HEK293 (cell line): ENCODE data around the gene CALML3.

Experiments
- CTCF ChIA-PET: fragments of 350-600 bp; formaldehyde crosslinking; extraction: SDS; loops from one replicate; lab custom pipeline; 2021; ENCODE audit warnings: antibody characterized with exemption; lab: Yijun Ruan, JAX
- POLR2A ChIA-PET: fragments of 300-600 bp; formaldehyde crosslinking; extraction: SDS; loops from one replicate; lab custom pipeline; 2020; ENCODE audit warnings: antibody characterized with exemption, inconsistent platforms; lab: Yijun Ruan, JAX
- H3K27ac ChIP-seq: fragments of 200-500 bp; sonication (Bioruptor generic); 2 replicates; pipeline ENCODE4 v1.5.1; 2014; ENCODE audit warnings: low read depth, low read length, control low read depth, inconsistent platforms; ENCODE audit errors: extremely low read depth
- H3K36me3 ChIP-seq, 2 experiments: fragments of 200-500 bp in 1 of 2; sonication (Bioruptor generic) in 1 of 2; 1 replicate in 1 of 2; 2 replicates in 1 of 2; pipeline ENCODE4 v1.5.1; 2014 to 2017; ENCODE audit warnings: inconsistent platforms in 2 of 2, low read length in 2 of 2; ENCODE audit not compliant: control insufficient read depth in 2 of 2, insufficient read depth in 1 of 2
- H3K4me1 ChIP-seq: fragments of 200-500 bp; sonication (Bioruptor generic); 2 replicates; pipeline ENCODE4 v1.5.1; 2014; ENCODE audit warnings: mild to moderate bottlenecking, low read length, inconsistent platforms; ENCODE audit not compliant: control insufficient read depth, insufficient read depth
- H3K4me3 ChIP-seq: 2 replicates; pipeline ENCODE4 v1.5.1; 2011; ENCODE audit warnings: low read depth, mild to moderate bottlenecking, control low read depth, low read length, moderate library complexity
- H3K9me3 ChIP-seq: fragments of 200-500 bp; sonication (Bioruptor generic); 2 replicates; pipeline ENCODE4 v1.5.1; 2014; ENCODE audit warnings: low read depth, low read length, inconsistent platforms; ENCODE audit not compliant: control insufficient read depth, insufficient read depth
- EGR2 ChIP-seq: fragments of 450-650 bp; formaldehyde crosslinking; IDR thresholded peaks from 2 replicates; pipeline ENCODE4 v1.5.1; 2016; ENCODE audit warnings: low read depth, missing biosample characterization, missing genetic modification characterization
- GLI4 ChIP-seq: fragments of 450-650 bp; formaldehyde crosslinking; IDR thresholded peaks from 2 replicates; pipeline ENCODE4 v1.5.1; 2016; ENCODE audit warnings: missing biosample characterization, missing genetic modification characterization
- HOXA7 ChIP-seq: sonication (generic); formaldehyde crosslinking; IDR thresholded peaks from 2 replicates; pipeline ENCODE4 v1.8.1; 2022; ENCODE audit warnings: missing genetic modification reagents, borderline replicate concordance
- HOXC10 ChIP-seq: sonication (generic); formaldehyde crosslinking; IDR thresholded peaks from 2 replicates; pipeline ENCODE4 v1.8.1; 2023; ENCODE audit warnings: mild to moderate bottlenecking, missing genetic modification reagents
- INSM2 ChIP-seq: fragments of 450-650 bp; formaldehyde crosslinking; IDR thresholded peaks from 2 replicates; pipeline ENCODE4 v1.5.1; 2016; ENCODE audit warnings: missing biosample characterization, missing genetic modification characterization
- KLF1 ChIP-seq: fragments of 450-650 bp; formaldehyde crosslinking; IDR thresholded peaks from 2 replicates; pipeline ENCODE4 v1.5.1; 2016; ENCODE audit warnings: missing biosample characterization, missing genetic modification characterization
- KLF8 ChIP-seq: fragments of 450-650 bp; formaldehyde crosslinking; IDR thresholded peaks from 2 replicates; pipeline ENCODE4 v1.5.1; 2016; ENCODE audit warnings: missing biosample characterization, missing genetic modification characterization
- KLF9 ChIP-seq: fragments of 450-650 bp; formaldehyde crosslinking; IDR thresholded peaks from 2 replicates; pipeline ENCODE4 v1.5.1; 2016; ENCODE audit warnings: missing biosample characterization, missing genetic modification characterization, low read depth
- MYNN ChIP-seq: fragments of 450-650 bp; formaldehyde crosslinking; IDR thresholded peaks from 2 replicates; pipeline ENCODE4 v1.5.1; 2016; ENCODE audit warnings: missing biosample characterization, missing genetic modification characterization, borderline replicate concordance
- OSR2 ChIP-seq: fragments of 450-650 bp; formaldehyde crosslinking; IDR thresholded peaks from 2 replicates; pipeline ENCODE4 v1.5.1; 2016; ENCODE audit warnings: missing biosample characterization, missing genetic modification characterization
- OVOL3 ChIP-seq: fragments of 450-650 bp; formaldehyde crosslinking; IDR thresholded peaks from 2 replicates; pipeline ENCODE4 v1.5.1; 2016; ENCODE audit warnings: missing biosample characterization, missing genetic modification characterization
- SETDB1 ChIP-seq: IDR thresholded peaks from one replicate; pipeline ENCODE4 v1.6.1; 2017; ENCODE audit warnings: mild to moderate bottlenecking, low read length, moderate library complexity, mixed read lengths; ENCODE audit not compliant: insufficient read length
- ZEB2 ChIP-seq: fragments of 450-650 bp; formaldehyde crosslinking; IDR thresholded peaks from 2 replicates; pipeline ENCODE4 v1.5.1; 2016; ENCODE audit warnings: missing biosample characterization, missing genetic modification characterization
- ZFP37 ChIP-seq: fragments of 450-650 bp; formaldehyde crosslinking; IDR thresholded peaks from 2 replicates; pipeline ENCODE4 v1.5.1; 2016; ENCODE audit warnings: missing biosample characterization, missing genetic modification characterization
- ZNF146 ChIP-seq: fragments of 450-650 bp; formaldehyde crosslinking; IDR thresholded peaks from 2 replicates; pipeline ENCODE4 v1.5.1; 2016; ENCODE audit warnings: missing biosample characterization, missing genetic modification characterization
- ZNF2 ChIP-seq: fragments of 450-650 bp; formaldehyde crosslinking; IDR thresholded peaks from 2 replicates; pipeline ENCODE4 v1.5.1; 2016; ENCODE audit warnings: missing biosample characterization, missing genetic modification characterization
- ZNF221 ChIP-seq: fragments of 450-650 bp; formaldehyde crosslinking; IDR thresholded peaks from 2 replicates; pipeline ENCODE4 v1.5.1; 2017; ENCODE audit warnings: missing biosample characterization, missing genetic modification characterization, borderline replicate concordance
- ZNF274 ChIP-seq, 2 experiments: fragments of 200-500 bp in 1 of 2; fragments of 450-650 bp in 1 of 2; sonication (Bioruptor generic) in 1 of 2; formaldehyde crosslinking in 1 of 2; IDR thresholded peaks; 2 replicates each; pipeline versions ENCODE4 v1.5.1 to v1.6.1; 2014 to 2016; ENCODE audit warnings: borderline replicate concordance in 1 of 2, inconsistent platforms in 1 of 2, low read length in 1 of 2, missing biosample characterization in 1 of 2, missing genetic modification characterization in 1 of 2
- ZNF311 ChIP-seq: fragments of 450-650 bp; formaldehyde crosslinking; IDR thresholded peaks from 2 replicates; pipeline ENCODE4 v1.5.1; 2017; ENCODE audit warnings: missing biosample characterization, missing genetic modification characterization, borderline replicate concordance
- ZNF37A ChIP-seq: fragments of 450-650 bp; IDR thresholded peaks from 2 replicates; pipeline ENCODE4 v1.5.1; 2018; ENCODE audit warnings: missing biosample characterization, missing genetic modification characterization
- ZNF391 ChIP-seq: fragments of 450-650 bp; formaldehyde crosslinking; IDR thresholded peaks from 2 replicates; pipeline ENCODE4 v1.5.1; 2016; ENCODE audit warnings: low read depth, missing biosample characterization, missing genetic modification characterization, borderline replicate concordance
- ZNF394 ChIP-seq: fragments of 450-650 bp; formaldehyde crosslinking; IDR thresholded peaks from 2 replicates; pipeline ENCODE4 v1.5.1; 2016; ENCODE audit warnings: missing biosample characterization, missing genetic modification characterization, mild to moderate bottlenecking, moderate library complexity, borderline replicate concordance
- ZNF449 ChIP-seq: fragments of 450-650 bp; formaldehyde crosslinking; IDR thresholded peaks from 2 replicates; pipeline ENCODE4 v1.5.1; 2017; ENCODE audit warnings: missing biosample characterization, mild to moderate bottlenecking, missing genetic modification characterization, moderate library complexity
- ZNF549 ChIP-seq: fragments of 450-650 bp; IDR thresholded peaks from 2 replicates; pipeline ENCODE4 v1.5.1; 2018; ENCODE audit warnings: missing biosample characterization, missing genetic modification characterization, mild to moderate bottlenecking, inconsistent platforms, moderate library complexity
- ZNF558 ChIP-seq: fragments of 450-650 bp; formaldehyde crosslinking; IDR thresholded peaks from 2 replicates; pipeline ENCODE4 v1.5.1; 2016; ENCODE audit warnings: missing biosample characterization, missing genetic modification characterization
- ZNF560 ChIP-seq: fragments of 450-650 bp; formaldehyde crosslinking; IDR thresholded peaks from 2 replicates; pipeline ENCODE4 v1.5.1; 2017; ENCODE audit warnings: missing biosample characterization, missing genetic modification characterization, borderline replicate concordance
- ZNF610 ChIP-seq: fragments of 450-650 bp; formaldehyde crosslinking; IDR thresholded peaks from 2 replicates; pipeline ENCODE4 v1.5.1; 2016; ENCODE audit warnings: missing biosample characterization, missing genetic modification characterization, borderline replicate concordance
- ZNF664 ChIP-seq: fragments of 450-650 bp; formaldehyde crosslinking; IDR thresholded peaks from 2 replicates; pipeline ENCODE4 v1.5.1; 2016; ENCODE audit warnings: missing biosample characterization, missing genetic modification characterization
- ZNF701 ChIP-seq: fragments of 450-650 bp; formaldehyde crosslinking; IDR thresholded peaks from 2 replicates; pipeline ENCODE4 v1.5.1; 2016; ENCODE audit warnings: missing biosample characterization, missing genetic modification characterization
- ZNF843 ChIP-seq: fragments of 450-650 bp; formaldehyde crosslinking; IDR thresholded peaks from 2 replicates; pipeline ENCODE4 v1.5.1; 2016; ENCODE audit warnings: missing biosample characterization, missing genetic modification characterization
- TF ChIP-seq, protein P1 (sequence below): fragments of 450-650 bp; formaldehyde crosslinking; IDR thresholded peaks from 2 replicates; pipeline ENCODE4 v1.5.1; 2017; ENCODE audit warnings: missing biosample characterization, missing genetic modification characterization

CALML3 gene

GRCh38 chr10:5518143-5518542, 6.6 kb upstream of the CALML3 start:
- TF ChIP-seq ZNF449 (tag by site-specific recombination) (no peak), ZNF37A (tag by site-specific recombination) (no peak), ZNF311 (tag by site-specific recombination) (no peak), ZNF221 (tag by site-specific recombination) (no peak), EGR2 (tag by site-specific recombination) (no peak), ZNF394 (no peak), GLI4 (tag by site-specific recombination) (no peak), ZNF549 (no peak), HOXC10 (no peak), KLF9 (no peak), ZNF701 (no peak), ZNF664 (tag by site-specific recombination) (no peak), ZFP37 (tag by site-specific recombination) (no peak), ZNF274 (IDR thresholded peaks at IDR 0.05; ENCODE audit: low read length) (no peak), ZNF274 (tag by site-specific recombination; IDR thresholded peaks at IDR 0.05; ENCODE audit: borderline replicate concordance) (no peak)
- TF ChIP-seq, protein P1, sequence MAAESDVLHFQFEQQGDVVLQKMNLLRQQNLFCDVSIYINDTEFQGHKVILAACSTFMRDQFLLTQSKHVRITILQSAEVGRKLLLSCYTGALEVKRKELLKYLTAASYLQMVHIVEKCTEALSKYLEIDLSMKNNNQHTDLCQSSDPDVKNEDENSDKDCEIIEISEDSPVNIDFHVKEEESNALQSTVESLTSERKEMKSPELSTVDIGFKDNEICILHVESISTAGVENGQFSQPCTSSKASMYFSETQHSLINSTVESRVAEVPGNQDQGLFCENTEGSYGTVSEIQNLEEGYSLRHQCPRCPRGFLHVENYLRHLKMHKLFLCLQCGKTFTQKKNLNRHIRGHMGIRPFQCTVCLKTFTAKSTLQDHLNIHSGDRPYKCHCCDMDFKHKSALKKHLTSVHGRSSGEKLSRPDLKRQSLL (tag by site-specific recombination): no peak
- Histone ChIP-seq H3K4me3 (no peak overlapping the region), H3K27ac (no peak overlapping the region), H3K36me3 (no peaks in the 10 kb centered on the region), H3K9me3 (no peaks in the 10 kb centered on the region), H3K4me1 (0 out of 2 replicates have a peak, but pooled peaks cover 3% of the 10 kb centered on the region)
- CTCF ChIA-PET: no interaction called here
- POLR2A ChIA-PET: no interaction called here

GRCh38 chr10:5519054-5519453, 5.7 kb upstream of the CALML3 start:
- POLR2A ChIA-PET: interaction anchor here (0.7 to 1.5 kb wide), 3 partner anchors 10 to 56 kb away, joined by 3 to 4 read pairs (median 3); no protein-coding TSS in a partner anchor
- no peak overlapping the region for H3K4me3 ChIP-seq
- no peaks in the 10 kb centered on the region for H3K9me3 ChIP-seq
- CTCF ChIA-PET: interaction anchor here (0.6 kb wide), 3 partner anchors 23 to 873 kb away, joined by 3 to 5 read pairs (median 4); no protein-coding TSS in a partner anchor
- TF ChIP-seq ZNF549: peak; percentile 14; the same call in 1 of the 2 replicates
- TF ChIP-seq ZNF2 (tag by site-specific recombination): no peak
- TF ChIP-seq KLF8 (tag by site-specific recombination): no peak
- TF ChIP-seq OSR2 (tag by site-specific recombination): no peak
- no peak for TF ChIP-seq ZNF391 (tag by site-specific recombination)
- no peak for TF ChIP-seq MYNN (tag by site-specific recombination)
- peak; percentile 31; the same call in 1 of the 2 replicates for TF ChIP-seq ZNF610 (tag by site-specific recombination)
- no peak for TF ChIP-seq ZNF558 (tag by site-specific recombination)
- no peak for TF ChIP-seq KLF1 (tag by site-specific recombination)
- TF ChIP-seq INSM2 (tag by site-specific recombination): no peak
- no peak for TF ChIP-seq HOXA7 (CRISPR knock-in tag)
- peak; percentile 83 for TF ChIP-seq SETDB1
- no peak for TF ChIP-seq ZEB2 (tag by site-specific recombination)
- no peak for TF ChIP-seq ZNF146
- TF ChIP-seq ZNF560: no peak
- TF ChIP-seq ZNF843 (tag by site-specific recombination): no peak
- no peak for TF ChIP-seq OVOL3 (tag by site-specific recombination)
- no peaks in the 10 kb centered on the region for H3K36me3 ChIP-seq
- H3K4me1 ChIP-seq: 0 out of 2 replicates have a peak, but pooled peaks cover 3% of the 10 kb centered on the region
- H3K27ac ChIP-seq: no peak overlapping the region
